Heart right ventricle (tissue), 16 donors: ENCODE results near the gene POLR2M. TPM values are rescaled to one million over a fixed set of nuclear protein-coding genes. Genes with fewer than 3 reads are reported as not detected.

ENCODE experiments used
- ATAC-seq, 8 donors: fragments of 200-7000 bp; cut with Tn5 transposase; one replicate each; pipeline ENCODE4 v1.9.1; 2020; ENCODE audit warnings: mild to moderate bottlenecking in 8 of 8, moderate library complexity in 8 of 8, moderate number of reproducible peaks in 1 of 8
- DNase-seq, 2 donors: peaks; one replicate each; pipeline ENCODE4 v3.0.0-alpha.2; 2020
- H3K27ac ChIP-seq, 10 donors: fragments of 200-600 bp; sonication (generic) in 2 of 10; one replicate each; pipeline versions ENCODE4 v1.5.0 to v1.8.0; 2020 to 2022; ENCODE audit warnings: mild to moderate bottlenecking in 3 of 10
- H3K27me3 ChIP-seq, 7 donors: fragments of 200-600 bp; one replicate each; pipeline ENCODE4 v1.8.0; 2021 to 2022; ENCODE audit warnings: mild to moderate bottlenecking in 2 of 7
- H3K36me3 ChIP-seq, 9 donors: fragments of 200-600 bp; sonication (generic) in 1 of 9; one replicate each; pipeline versions ENCODE4 v1.5.0 to v1.8.0; 2020 to 2022; ENCODE audit warnings: mild to moderate bottlenecking in 2 of 9
- H3K4me1 ChIP-seq, 9 donors: fragments of 200-600 bp; sonication (generic) in 1 of 9; one replicate each; pipeline versions ENCODE4 v1.5.0 to v1.8.0; 2020 to 2022; ENCODE audit warnings: mild to moderate bottlenecking in 4 of 9
- H3K4me3 ChIP-seq, 10 donors: fragments of 200-600 bp; sonication (generic) in 2 of 10; one replicate each; pipeline versions ENCODE4 v1.5.0 to v1.8.0; 2020 to 2022; ENCODE audit warnings: mild to moderate bottlenecking in 7 of 10, moderate library complexity in 2 of 10
- H3K9me3 ChIP-seq, 11 donors: fragments of 200-600 bp in 10 of 11; sonication (generic) in 2 of 11; one replicate each; pipeline versions ENCODE4 v1.5.0 to v1.8.0; 2013 to 2022; ENCODE audit warnings: mild to moderate bottlenecking in 2 of 11, control low read depth in 1 of 11, moderate library complexity in 1 of 11
- WGBS, 2 donors: extraction: QIAGEN DNeasy Blood & Tissue Kit; methylation state at CpG; one replicate each; pipeline ENCODE4 v1.1.7; 2013; ENCODE audit warnings: inconsistent platforms in 1 of 2; 5-methylcytosine and 5-hydroxymethylcytosine counted together
- intact Hi-C, 10 donors: fragments of 100-400 bp; cut with DNase I; formaldehyde crosslinking; loops; one replicate each; pipeline versions ENCODE4 v1.11.1 to v1.14.2; 2022
- polyA plus RNA-seq, 2 donors: library from polyadenylated mRNA; stranded (reverse); fragments of 200-250 nt; gene quantifications; one replicate each; pipeline ENCODE4 v1.2.3, GENCODE V29; 2013
- total RNA-seq, 10 donors: library from RNA; stranded (reverse); fragmentation: NEBNext Ultra II Directional in 3 of 10; extraction: Animal tissue kit (Norgen Biotek cat#: 25700) in 3 of 10; gene quantifications; one replicate each; pipeline versions ENCODE4 v1.2.1 to v1.2.4, GENCODE V29; 2021 to 2023
- TF ChIP-seq, protein P1 (sequence below), 9 donors: fragments of 200-600 bp; sonication (generic) in 2 of 9; IDR thresholded peaks; one replicate each; pipeline versions ENCODE4 v1.5.0 to v1.8.0; 2021 to 2022; ENCODE audit warnings: antibody characterized with exemption in 9 of 9, mild to moderate bottlenecking in 5 of 9, moderate library complexity in 1 of 9
- donor health status: Arrhythmogenic right ventricular cardiomyopathy.
- donor health status: ischemic (EF 13 %, LVEDD 7.1; RV severe dilation, severe dysfunction).
- donor health status: healthy with polysubstance abuse.
- donor health status: DM: no; HTN: yes; CAD: no.
- donor health status: DM: no; HTN: no; CAD: no.
- donor health status: ischemic (EF 25% LVEDD 6.9; RV normal size, moderate dysfunction).
- donor health status: ischemic (EF 25% LVEDD 5.7; RV mildly dilated, moderate dysfunction).
- donor health status: healthy.
- donor health status: DM: yes; HTN: yes; CAD: no.
- donor health status: Ischemic cardiomyopathy.
- donor health status: ischemic (EF 35%, LVEDD 5.7; RV mildly dilated, moderate dysfunction).
- donor health status: nonischemic (EF 11% LVEDD 7.7; RV severe dilation, severe dysfunction).
- donor health status: DM: yes; HTN: yes; CAD: no.
- donor health status: PGD.
- donor health status: ischemic (EF 29% LVEDD 5.4; RV normal size, mild dysfunction).
- donor health status: nonischemic (EF 23%, LVEDD 6.1; RV moderate dilation, normal function).

Gene POLR2M
- total and polyA plus RNA-seq, 12 donors, result 15.2 to 89.2 (median 56.5) TPM

- DNase-seq (no peak), ATAC-seq (peak; percentile 41 to 85 (median 75))
- TF ChIP-seq, protein P1, sequence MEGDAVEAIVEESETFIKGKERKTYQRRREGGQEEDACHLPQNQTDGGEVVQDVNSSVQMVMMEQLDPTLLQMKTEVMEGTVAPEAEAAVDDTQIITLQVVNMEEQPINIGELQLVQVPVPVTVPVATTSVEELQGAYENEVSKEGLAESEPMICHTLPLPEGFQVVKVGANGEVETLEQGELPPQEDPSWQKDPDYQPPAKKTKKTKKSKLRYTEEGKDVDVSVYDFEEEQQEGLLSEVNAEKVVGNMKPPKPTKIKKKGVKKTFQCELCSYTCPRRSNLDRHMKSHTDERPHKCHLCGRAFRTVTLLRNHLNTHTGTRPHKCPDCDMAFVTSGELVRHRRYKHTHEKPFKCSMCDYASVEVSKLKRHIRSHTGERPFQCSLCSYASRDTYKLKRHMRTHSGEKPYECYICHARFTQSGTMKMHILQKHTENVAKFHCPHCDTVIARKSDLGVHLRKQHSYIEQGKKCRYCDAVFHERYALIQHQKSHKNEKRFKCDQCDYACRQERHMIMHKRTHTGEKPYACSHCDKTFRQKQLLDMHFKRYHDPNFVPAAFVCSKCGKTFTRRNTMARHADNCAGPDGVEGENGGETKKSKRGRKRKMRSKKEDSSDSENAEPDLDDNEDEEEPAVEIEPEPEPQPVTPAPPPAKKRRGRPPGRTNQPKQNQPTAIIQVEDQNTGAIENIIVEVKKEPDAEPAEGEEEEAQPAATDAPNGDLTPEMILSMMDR (IDR thresholded peaks at IDR 0.05), result peak in 8 of 9 donors; percentile 40 to 70 (median 52)
- Histone ChIP-seq H3K4me1 (peaks cover 0 to 35% (median 20%) of the 10 kb centered on the region in 9 donors), H3K27ac (peak overlapping the region in 5 of 10 donors; percentile 10 to 32 (median 15)), H3K9me3 (no peaks in the 10 kb centered on the region), H3K27me3 (no peaks in the 10 kb centered on the region), H3K4me3 (peak overlapping the region in 1 of 10 donors; percentile 2), H3K36me3 (peaks cover 0 to 15% (median 0%) of the 10 kb centered on the region in 9 donors)
- WGBS, 2 donors, result 31 to 36% methylated on average over 10 of the region's 10 CpGs
- intact Hi-C loops, result loop anchor here in 6 of 10 donors (2.0 to 10.0 kb wide), 5 partner anchors 40 to 400 kb away; partner anchors contain the start of genes ALDH1A2 (in 1 of the 6) and POLR2M (in 1 of the 6)
These were observed 39.2 kb upstream of the POLR2M start for GRCh38 chr15:57667171-57667849.

DNA sequence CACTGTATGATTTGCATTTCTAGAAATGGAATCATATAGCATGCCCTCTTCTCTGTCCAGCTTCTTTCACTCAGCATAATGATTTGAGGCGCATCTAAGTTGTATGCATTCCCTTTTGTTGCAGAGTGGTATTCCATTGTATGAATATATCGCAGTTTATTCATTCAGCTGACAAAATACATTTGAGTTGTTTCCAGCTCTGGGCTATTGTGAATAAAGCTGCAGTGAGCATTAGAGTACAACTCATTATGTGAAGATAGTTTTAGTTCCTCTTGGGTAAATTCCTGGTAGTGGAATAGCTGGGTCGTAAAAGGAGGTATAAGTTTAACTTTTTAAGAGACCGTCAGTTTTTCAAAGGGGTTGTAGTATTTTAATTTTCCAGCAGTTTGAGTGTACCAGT lies 38.5 kb upstream of the POLR2M start:
- Histone ChIP-seq H3K27me3 (no peaks in the 10 kb centered on the region), H3K9me3 (no peaks in the 10 kb centered on the region), H3K36me3 (peaks cover 0 to 8% (median 0%) of the 10 kb centered on the region in 9 donors), H3K27ac (peak overlapping the region in 3 of 10 donors; percentile 2 to 32 (median 20)), H3K4me3 (no peak overlapping the region), H3K4me1 (peaks cover 0 to 34% (median 18%) of the 10 kb centered on the region in 9 donors)
- 87 to 89% methylated on average over 4 of the region's 4 CpGs for WGBS, 2 donors
- TF ChIP-seq, protein P1 (IDR thresholded peaks at IDR 0.05), result no peak
- no peak for ATAC-seq
- intact Hi-C loops, result loop anchor here in 6 of 10 donors (2.0 to 10.0 kb wide), 5 partner anchors 39 to 399 kb away; partner anchors contain the start of genes ALDH1A2 (in 1 of the 6) and POLR2M (in 1 of the 6)
- no peak for DNase-seq

DNA sequence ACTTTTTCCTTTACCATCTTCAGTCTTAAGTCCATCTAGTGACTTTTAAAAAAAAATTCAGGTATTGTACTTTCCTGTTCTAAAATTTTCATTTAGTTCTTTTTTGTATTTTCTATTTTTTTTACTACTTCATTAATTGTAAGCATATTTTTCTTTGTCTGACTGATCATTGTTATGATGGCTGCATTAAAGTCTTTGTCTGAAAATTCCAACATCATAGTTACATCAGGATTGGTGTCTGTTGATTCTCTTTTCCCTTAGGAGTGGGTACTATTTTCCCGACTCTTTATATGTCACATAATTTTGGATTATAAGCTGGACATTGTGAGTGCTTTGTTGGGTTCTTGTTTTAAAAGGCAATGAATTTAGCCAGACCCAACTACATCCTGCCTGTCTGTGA lies 34.9 kb upstream of the POLR2M start:
- Histone ChIP-seq H3K9me3 (no peaks in the 10 kb centered on the region), H3K27me3 (no peaks in the 10 kb centered on the region), H3K4me3 (no peak overlapping the region), H3K4me1 (peaks cover 0 to 62% (median 33%) of the 10 kb centered on the region in 9 donors), H3K36me3 (peaks cover 0 to 11% (median 0%) of the 10 kb centered on the region in 9 donors), H3K27ac (no peak overlapping the region)
- ATAC-seq (no peak), DNase-seq (no peak)
- intact Hi-C loops, result loop anchor here in 1 of 10 donors (5.0 kb wide), 1 partner anchor 36 kb away; the partner anchor contains the start of gene POLR2M
- TF ChIP-seq, protein P1 (IDR thresholded peaks at IDR 0.05), result no peak
- WGBS, 2 donors, result 0% methylated on average over 1 of the region's 1 CpG

- H3K27ac ChIP-seq, result peak overlapping the region in 3 of 10 donors; percentile 5 to 29 (median 19)
- H3K9me3 ChIP-seq, result no peaks in the 10 kb centered on the region
- 54 to 70% methylated on average over 9 of the region's 9 CpGs for WGBS, 2 donors
- ATAC-seq, result peak in 2 of 8 donors; percentile 9 to 11
- no peak for DNase-seq
- no peak overlapping the region for H3K4me3 ChIP-seq
- peaks cover 0 to 51% (median 32%) of the 10 kb centered on the region in 9 donors for H3K4me1 ChIP-seq
- intact Hi-C loops, result no loop called here
- TF ChIP-seq, protein P1 (IDR thresholded peaks at IDR 0.05), result no peak
- no peaks in the 10 kb centered on the region for H3K27me3 ChIP-seq
- H3K36me3 ChIP-seq, result peaks cover 0 to 16% (median 0%) of the 10 kb centered on the region in 9 donors
These were observed 30.9 kb upstream of the POLR2M start for GRCh38 chr15:57675481-57676181.
